Fibroblast of villous mesenchyme (primary cell): ENCODE data around the gene KIF14. TPM values are rescaled to one million over a fixed set of nuclear protein-coding genes. Genes with fewer than 3 reads are reported as not detected.
A peak's percentile ranks its signal among the peaks of the same experiment; 100 is the strongest.

Experiments
- DNase-seq: peaks from one replicate; pipeline ENCODE4 v3.0.0-alpha.2; 2010; ENCODE audit warnings: low read depth
- H3K4me3 ChIP-seq: 2 replicates; pipeline ENCODE4 v1.5.1; 2011; ENCODE audit warnings: low read depth, mild to moderate bottlenecking, low read length
- total RNA-seq: library from RNA; depleted of rRNA; stranded (reverse); fragments of >200 nt; gene quantifications from 2 replicates; pipeline ENCODE4 v1.2.3, GENCODE V29; 2012
- TF ChIP-seq, protein P1 (sequence below): IDR thresholded peaks from 2 replicates; pipeline ENCODE4 v1.5.1; 2012; ENCODE audit warnings: low read depth, mild to moderate bottlenecking, low read length; ENCODE audit not compliant: insufficient read depth

The KIF14 gene
- total RNA-seq, 1 donor = 14.2 TPM

DNA sequence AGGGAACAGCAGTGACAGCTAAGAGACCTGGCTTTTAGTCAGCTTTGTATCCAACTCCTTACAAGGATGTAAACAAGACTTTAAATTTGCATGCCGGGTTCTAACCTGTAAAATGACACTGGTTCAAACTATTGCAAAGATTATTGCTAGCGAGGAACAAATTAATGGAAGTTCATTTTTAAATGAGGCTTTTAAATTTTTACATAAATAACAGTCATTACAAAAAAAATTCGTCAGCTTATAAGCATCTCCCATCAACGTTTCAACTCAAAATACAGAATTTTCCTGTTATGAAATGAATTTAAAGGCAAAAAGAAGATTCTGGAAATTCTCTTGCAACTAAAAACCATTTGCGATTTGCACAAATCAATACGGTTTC lies 668 bp downstream of the KIF14 start:
- TF ChIP-seq, protein P1, sequence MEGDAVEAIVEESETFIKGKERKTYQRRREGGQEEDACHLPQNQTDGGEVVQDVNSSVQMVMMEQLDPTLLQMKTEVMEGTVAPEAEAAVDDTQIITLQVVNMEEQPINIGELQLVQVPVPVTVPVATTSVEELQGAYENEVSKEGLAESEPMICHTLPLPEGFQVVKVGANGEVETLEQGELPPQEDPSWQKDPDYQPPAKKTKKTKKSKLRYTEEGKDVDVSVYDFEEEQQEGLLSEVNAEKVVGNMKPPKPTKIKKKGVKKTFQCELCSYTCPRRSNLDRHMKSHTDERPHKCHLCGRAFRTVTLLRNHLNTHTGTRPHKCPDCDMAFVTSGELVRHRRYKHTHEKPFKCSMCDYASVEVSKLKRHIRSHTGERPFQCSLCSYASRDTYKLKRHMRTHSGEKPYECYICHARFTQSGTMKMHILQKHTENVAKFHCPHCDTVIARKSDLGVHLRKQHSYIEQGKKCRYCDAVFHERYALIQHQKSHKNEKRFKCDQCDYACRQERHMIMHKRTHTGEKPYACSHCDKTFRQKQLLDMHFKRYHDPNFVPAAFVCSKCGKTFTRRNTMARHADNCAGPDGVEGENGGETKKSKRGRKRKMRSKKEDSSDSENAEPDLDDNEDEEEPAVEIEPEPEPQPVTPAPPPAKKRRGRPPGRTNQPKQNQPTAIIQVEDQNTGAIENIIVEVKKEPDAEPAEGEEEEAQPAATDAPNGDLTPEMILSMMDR = no peak

DNA sequence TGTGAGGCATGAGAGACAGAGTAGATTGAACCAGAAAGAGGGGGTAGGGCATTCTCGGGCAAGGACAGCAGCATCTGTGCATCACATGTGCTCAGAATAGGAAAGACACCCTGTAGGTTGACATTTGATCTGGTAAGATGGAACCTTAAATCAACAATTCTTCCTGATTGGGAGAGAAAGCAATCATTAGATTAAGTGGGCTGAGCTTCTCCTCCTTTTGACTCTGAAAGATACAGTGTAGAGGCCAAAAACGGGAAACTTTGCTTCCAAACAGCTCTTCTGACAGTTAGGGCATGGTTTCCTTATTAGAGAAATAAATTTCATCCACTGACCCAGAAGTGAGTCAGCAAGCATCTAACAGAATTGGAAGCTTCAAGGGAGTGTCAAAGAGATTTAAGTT lies 9.7 kb downstream of the KIF14 start:
- TF ChIP-seq, protein P1 = no peak
- H3K4me3 ChIP-seq = no peak overlapping the region
- peak; percentile 26 for DNase-seq

More for the DNA sequence above, 668 bp downstream of the KIF14 start:
- no peak for DNase-seq
- H3K4me3 ChIP-seq = peak overlapping the region; percentile 92

DNA sequence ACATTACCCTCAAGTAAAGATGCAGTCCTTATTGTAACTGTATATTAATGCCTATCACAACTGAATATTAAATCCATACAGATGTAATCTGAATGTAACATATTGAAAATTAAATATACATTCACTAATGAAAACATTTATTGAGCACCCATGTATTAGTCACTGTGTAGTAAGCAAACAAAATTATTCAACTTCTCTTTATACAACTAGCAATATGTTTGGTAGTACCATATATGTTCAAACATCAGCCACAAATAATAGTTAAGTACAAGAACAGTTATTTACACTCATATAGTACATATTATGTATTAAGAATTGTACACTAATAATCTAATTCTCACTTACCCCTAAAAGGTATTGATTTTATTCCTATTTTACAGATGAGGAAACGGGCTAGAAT lies 17.9 kb downstream of the KIF14 start:
- TF ChIP-seq, protein P1 = no peak
- no peak for DNase-seq
- no peak overlapping the region for H3K4me3 ChIP-seq

DNA sequence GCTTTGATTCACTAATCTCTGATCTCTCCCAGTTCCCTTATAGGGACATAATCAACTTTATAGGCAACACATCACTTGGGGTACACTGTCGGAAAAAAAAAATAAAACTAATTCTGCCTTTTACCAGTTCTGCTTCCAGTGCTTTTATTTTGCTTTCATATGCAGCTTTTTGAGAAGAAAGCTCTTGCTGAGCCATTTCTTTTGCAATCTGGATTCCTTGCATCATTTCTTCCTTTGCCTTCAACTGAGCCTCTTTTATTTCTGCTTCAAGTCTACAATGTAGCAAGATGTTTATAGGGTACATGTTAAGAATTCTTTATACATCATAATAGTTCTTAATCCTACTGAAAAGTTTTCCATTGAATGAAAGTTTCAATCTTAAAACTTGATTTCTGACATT lies 30.6 kb downstream of the KIF14 start:
- TF ChIP-seq, protein P1 = no peak
- H3K4me3 ChIP-seq = no peak overlapping the region
- DNase-seq = peak; percentile 4

DNA sequence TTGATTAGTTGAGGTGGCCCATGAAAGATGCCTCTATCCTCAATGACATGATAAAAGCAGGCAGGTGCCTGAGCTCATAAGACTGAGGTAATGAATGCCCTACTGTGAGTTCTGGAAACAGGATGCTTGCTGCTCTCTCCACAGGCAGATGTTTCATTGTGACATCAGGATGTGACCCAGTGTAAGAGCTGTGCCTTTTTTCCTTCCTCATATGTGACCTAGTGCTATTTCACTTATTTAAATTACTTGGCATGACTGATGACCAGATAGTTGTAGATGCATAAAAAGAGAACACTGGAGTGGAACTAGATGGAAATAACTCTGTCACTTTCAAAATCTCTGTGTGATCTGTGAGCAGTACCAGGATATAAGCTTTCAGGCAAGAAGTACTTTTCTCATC lies 31.9 kb downstream of the KIF14 start:
- DNase-seq = no peak
- no peak overlapping the region for H3K4me3 ChIP-seq
- TF ChIP-seq, protein P1 = no peak

DNA sequence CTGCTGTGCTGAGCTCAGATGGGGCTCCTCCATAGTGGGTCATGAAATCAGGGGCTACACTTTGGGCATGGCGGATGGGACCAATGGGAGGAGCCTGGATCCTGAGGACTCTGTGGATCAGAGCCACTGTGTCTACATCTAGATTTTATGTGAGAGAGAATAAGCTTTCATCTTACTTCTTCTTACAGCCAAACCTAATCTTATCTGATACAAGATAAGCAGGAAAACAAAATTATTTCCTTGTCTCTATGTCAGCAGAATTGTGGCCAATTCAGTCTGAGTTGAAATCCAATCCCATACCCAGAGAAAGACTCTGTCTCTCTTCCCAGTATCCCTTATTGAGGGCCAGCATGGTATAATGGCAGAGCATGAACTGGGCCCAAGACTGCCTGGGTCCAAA lies 56.2 kb downstream of the KIF14 start:
- no peak for DNase-seq
- TF ChIP-seq, protein P1 = no peak

DNA sequence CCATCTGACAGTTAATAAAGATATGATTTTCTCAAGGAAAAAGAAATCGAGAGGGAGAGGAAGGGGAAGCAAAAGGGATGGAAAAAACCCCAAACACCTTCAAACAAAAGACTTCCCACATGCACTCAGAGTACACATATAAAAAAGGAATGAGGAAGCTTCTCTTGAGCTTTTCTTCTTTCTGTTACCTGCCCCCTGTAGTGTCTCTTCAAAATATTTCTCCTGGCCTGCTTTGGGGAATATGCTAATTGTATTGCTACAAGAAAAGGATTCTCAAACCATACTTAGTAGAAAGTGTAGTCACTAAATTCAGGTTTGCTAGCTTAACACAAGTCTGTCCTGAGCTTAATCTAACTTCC lies 58.7 kb downstream of the KIF14 start:
- no peak overlapping the region for H3K4me3 ChIP-seq
- TF ChIP-seq, protein P1 = no peak
- DNase-seq = no peak

More for the DNA sequence above, 56.2 kb downstream of the KIF14 start:
- no peak overlapping the region for H3K4me3 ChIP-seq
